Muscle of back (tissue), 11 donors: ENCODE results near the gene SV2B. TPM values are rescaled to one million over a fixed set of nuclear protein-coding genes. Genes with fewer than 3 reads are reported as not detected.

Experiments used
- DNase-seq, 3 donors: peaks; one replicate each; pipeline versions ENCODE4 v3.0.0 to v3.0.0-alpha.2; 2013
- polyA plus RNA-seq, 10 donors: library from polyadenylated mRNA; unstranded; fragments of 120-200 nt; gene quantifications; one replicate each; pipeline ENCODE4 v1.2.1, GENCODE V29; 2013; ENCODE audit not compliant: insufficient read length in 10 of 10

Gene SV2B
- polyA plus RNA-seq, 10 donors = 1.7 to 4.7 (median 3.2) TPM

- no peak for DNase-seq
Measured at GRCh38 chr15:91228890-91229289, 128.8 kb downstream of the SV2B start.

GRCh38 chr15:91231703-91232102 lies 131.6 kb downstream of the SV2B start:
- DNase-seq = no peak

GRCh38 chr15:91234759-91235158 lies 134.7 kb downstream of the SV2B start:
- DNase-seq = no peak

- DNase-seq = no peak
Measured at GRCh38 chr15:91235376-91235775, 135.3 kb downstream of the SV2B start.

GRCh38 chr15:91237445-91237844 lies 137.4 kb downstream of the SV2B start:
- DNase-seq = no peak

- DNase-seq = no peak
Measured at GRCh38 chr15:91238644-91239425, 138.8 kb downstream of the SV2B start.

GRCh38 chr15:91243826-91244225 lies 143.8 kb downstream of the SV2B start:
- DNase-seq = no peak

- no peak for DNase-seq
Measured at GRCh38 chr15:91244919-91245318, 144.9 kb downstream of the SV2B start.

- DNase-seq = no peak
Measured at GRCh38 chr15:91246998-91247397, 146.9 kb downstream of the SV2B start.

GRCh38 chr15:91249591-91249990 lies 149.5 kb downstream of the SV2B start:
- no peak for DNase-seq

GRCh38 chr15:91252322-91252721 lies 152.3 kb downstream of the SV2B start:
- no peak for DNase-seq

- no peak for DNase-seq
Measured at GRCh38 chr15:91252756-91253155, 152.7 kb downstream of the SV2B start.

GRCh38 chr15:91253605-91254004 lies 153.5 kb downstream of the SV2B start:
- DNase-seq = no peak

GRCh38 chr15:91254766-91255165 lies 154.7 kb downstream of the SV2B start:
- DNase-seq = no peak

GRCh38 chr15:91255670-91256192 lies 155.7 kb downstream of the SV2B start:
- no peak for DNase-seq

GRCh38 chr15:91257746-91258414 lies 157.8 kb downstream of the SV2B start:
- DNase-seq = no peak

- no peak for DNase-seq
Measured at GRCh38 chr15:91258415-91258759, 158.3 kb downstream of the SV2B start.

- no peak for DNase-seq
Measured at GRCh38 chr15:91259077-91259476, 159.0 kb downstream of the SV2B start.

GRCh38 chr15:91261345-91261744 lies 161.3 kb downstream of the SV2B start:
- DNase-seq = no peak

- DNase-seq = peak; percentile 20 to 39 (median 22)
Measured at GRCh38 chr15:91263632-91264531, 163.8 kb downstream of the SV2B start.

GRCh38 chr15:91264651-91265351 lies 164.7 kb downstream of the SV2B start:
- peak in 1 of 3 donors; percentile 26 for DNase-seq
